Stimulated activated naive CD4-positive, alpha-beta T cell (primary cell): Measurements from ENCODE around the gene CLEC3A.
"Not testable (repeated sequence)": the region's sequence is repeated elsewhere in the genome, so short reads cannot be mapped to it uniquely, and the experiment has no call there.

Source experiments
- DNase-seq, 6 experiments: peaks; one replicate each; lab custom pipeline; 2025; lab: John Stamatoyannopoulos, UW

Gene CLEC3A, protein sequence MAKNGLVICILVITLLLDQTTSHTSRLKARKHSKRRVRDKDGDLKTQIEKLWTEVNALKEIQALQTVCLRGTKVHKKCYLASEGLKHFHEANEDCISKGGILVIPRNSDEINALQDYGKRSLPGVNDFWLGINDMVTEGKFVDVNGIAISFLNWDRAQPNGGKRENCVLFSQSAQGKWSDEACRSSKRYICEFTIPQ

DNA sequence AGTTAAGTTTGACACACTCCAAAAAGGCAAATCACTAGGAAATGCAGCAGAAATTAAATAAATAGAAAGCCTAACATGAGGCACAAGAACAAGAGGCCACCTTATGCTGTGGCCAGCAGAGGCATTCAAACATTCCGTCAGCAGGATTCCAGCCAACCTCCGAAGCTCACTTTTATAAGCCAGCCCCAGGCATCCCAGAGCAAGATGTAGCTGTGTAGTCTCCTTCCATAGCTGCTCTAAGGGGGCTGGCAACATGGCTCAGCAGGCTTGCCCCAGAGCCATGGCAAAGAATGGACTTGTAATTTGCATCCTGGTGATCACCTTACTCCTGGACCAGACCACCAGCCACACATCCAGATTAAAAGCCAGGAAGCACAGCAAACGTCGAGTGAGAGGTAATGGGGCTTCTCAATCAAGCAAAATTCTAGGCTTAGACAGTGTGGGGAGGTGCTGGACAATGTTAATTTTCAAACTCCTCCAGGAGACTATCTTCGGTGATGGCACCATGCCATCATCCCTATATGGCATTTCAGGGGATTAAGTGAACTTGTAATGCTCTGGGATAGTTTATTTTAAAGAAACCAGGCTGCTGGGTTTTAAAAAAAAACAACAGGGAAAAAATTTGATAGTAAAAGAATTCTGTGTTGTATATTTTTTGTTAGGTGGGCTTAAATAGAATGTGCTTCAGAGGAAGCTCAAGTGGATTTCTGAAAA lies at the start of gene CLEC3A:
CLEC3A (plus strand) TSS at position 202 of the 714 bp plus-strand sequence; CDS start at position 281, 79 bp downstream.
- no peak for DNase-seq

DNA sequence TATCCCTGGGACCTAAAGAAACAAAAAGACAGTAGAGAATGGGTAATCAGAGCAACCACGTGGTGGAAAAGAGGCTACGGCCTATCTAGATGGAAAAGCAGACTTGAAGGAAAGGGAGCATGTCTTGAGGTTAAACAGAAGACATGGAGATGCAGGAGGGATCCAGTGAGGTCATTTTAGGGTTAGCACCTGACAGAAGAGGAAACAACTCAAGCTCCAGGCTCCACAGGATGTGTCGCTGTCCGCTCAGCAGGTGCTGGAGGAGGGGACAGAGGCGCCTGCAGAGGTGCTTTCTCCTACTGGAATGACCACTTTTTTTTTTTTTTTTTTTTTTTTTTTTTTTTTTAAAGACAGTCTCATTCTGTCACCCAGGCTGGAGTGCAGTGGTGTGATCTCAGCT lies 47.5 kb upstream of the CLEC3A start:
- DNase-seq: no peak

DNA sequence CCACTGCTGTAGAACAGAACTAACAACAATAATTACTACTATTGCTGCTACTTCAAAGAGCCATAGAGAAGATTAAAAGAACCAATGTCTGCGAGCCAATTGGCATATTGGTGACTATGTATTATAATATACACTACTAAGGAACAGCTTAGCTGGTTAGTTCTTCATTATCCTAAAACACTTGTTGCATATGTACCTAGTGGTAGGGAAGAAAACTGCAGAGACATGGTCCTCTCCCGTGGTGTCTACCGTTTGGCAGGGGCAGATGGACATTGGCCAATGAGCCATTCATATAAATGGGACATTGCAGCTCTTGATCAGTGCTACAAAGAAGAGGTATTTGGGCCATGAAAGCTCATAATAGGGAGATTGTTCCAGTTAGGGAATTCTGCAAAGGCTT lies 46.4 kb upstream of the CLEC3A start:
- no peak for DNase-seq

DNA sequence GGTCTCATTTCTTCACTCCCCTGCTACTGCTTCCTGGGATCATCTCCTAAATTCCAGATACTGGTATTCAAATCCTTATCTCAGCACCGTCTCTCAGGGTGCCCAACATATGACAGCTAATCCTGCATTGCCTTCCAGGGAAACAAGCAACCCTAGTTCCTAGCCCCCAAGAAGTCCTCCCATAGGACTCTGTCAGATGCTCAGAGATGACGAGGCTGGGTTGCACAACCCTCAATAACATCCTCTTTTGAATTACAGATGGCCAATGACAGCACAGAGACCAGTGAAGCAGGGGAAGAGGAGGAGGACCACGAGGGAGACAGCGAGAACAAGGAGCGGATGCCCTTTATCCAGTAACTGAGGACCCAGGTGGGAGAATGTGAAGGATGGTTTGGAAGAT lies 45.0 kb upstream of the CLEC3A start:
- DNase-seq: no peak

DNA sequence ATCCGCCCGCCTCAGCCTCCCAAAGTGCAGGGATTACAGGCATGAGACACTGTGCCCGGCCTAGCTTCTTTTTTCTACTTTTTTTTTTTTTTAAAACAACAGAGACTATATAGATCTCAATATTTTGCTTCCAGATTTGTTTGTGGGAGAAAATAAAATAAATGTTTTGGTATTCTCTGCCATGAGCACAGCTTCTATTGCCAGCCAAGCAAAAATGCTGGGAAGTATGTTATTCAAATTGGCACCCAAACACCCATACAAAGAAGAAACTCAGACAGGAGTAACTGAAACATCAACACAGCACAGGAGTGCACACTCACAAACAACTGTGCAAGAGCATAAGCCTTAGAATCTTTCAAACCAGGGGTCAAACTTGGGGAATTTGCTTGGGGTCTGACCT lies 37.2 kb upstream of the CLEC3A start:
- no peak for DNase-seq

DNA sequence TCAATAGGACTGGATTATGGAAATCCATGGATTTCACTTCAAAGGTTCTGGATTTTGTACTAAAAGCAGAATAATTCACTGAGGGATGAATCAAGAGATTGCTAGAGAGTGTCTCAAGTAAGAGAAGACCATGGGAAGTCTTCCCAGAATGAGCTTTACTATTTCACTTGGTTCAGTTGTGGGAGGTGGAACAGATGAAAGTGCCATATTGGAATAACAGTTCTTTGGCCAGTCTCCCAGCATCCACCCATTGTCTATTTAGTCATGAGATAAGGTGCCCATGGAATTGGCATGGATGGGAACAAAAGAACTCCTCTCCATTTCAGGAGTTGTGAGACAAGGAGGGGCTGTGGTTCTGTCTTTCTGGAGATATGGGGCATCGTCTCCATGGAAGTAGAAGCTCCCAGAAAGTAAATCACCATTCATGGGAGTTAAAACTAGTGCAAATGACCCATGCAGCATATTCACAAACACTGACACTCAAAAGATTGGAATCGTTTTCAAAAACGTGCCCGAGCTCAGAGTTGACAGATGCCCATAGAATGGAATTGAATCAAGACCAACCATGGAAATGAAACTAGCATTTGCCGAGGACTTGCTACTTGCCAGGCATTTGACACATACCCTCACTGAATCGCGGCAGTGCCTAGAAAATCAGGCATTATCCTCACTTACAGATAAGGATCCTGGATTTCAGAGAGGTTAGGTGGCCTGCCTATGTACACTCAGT lies 36.2 kb upstream of the CLEC3A start:
- no peak for DNase-seq

DNA sequence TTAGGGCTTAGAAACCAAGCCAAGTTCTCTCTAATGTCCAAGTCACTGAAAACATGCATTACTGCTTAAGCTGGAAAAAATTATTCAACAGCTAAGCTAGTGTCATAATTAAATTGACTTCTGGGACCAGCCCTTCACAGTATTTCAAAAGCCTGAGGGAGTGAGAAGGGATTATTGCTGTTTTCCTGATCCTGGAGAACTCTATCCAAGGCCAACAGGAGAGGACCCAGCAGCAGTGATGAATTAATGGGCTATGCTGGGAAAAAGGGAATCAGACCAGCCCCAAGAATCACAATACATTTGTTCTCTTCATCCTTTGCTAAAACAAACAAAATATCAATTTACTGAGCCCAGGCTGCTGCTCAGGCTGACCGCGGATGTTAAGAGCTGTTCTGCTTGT lies 34.5 kb upstream of the CLEC3A start:
- DNase-seq: no peak

DNA sequence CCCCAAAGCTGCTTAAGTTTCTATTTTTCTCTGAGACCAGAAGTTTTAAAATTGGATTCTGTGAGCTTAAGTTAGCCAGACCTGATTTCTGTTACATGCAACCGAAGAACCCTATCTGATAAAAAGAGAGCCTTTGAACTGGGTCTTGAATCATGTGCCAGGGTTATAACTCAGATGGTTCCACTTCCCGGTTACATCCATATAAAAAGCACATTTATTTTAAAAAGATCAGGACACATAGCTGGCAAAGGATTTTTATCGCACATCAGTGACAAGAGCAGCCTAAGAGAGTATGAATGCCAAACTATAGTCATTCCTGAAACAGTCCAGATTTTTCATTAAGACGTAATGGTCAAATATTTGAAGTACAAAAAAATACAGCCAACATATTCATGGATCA lies 32.5 kb upstream of the CLEC3A start:
- no peak for DNase-seq

DNA sequence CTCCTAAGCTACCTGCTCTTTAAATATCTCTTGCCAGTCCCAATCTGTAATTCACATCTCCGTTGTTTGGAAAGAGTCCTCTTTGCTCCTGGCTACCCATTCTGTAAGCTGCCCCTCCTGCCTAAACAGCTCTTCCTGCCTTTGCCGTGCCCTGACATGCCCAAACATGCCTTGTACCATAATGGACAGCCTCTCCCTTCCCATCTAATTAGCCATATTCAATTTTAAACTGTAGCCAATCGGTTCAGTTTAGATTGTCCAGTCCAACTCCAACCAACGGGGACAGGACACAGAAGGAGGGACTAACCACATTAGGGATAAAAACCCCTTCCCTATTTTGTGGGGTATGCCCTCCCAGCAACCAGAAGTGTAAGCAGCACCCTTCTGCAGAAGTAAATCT lies 30.6 kb upstream of the CLEC3A start:
- no peak for DNase-seq

DNA sequence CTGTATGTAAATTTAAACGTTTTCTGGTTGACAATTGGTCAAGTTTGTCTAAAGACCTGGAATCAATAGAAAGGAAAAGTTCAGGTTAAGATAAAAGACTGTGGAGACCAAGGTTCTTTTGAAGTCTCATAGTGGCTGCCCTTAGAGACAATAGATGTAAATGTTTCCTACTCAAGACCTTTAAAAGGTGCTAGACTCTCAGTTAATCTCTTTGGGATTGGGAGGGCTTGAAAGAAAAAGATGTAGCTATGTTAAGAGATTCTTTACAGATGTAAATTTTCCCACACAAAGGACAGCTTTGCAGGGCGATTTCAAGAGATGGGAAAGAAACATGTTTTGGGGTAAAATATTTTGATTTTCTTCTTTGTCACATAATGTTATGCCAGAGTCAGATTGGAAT lies 30.0 kb upstream of the CLEC3A start:
- not testable (repeated sequence) for DNase-seq

DNA sequence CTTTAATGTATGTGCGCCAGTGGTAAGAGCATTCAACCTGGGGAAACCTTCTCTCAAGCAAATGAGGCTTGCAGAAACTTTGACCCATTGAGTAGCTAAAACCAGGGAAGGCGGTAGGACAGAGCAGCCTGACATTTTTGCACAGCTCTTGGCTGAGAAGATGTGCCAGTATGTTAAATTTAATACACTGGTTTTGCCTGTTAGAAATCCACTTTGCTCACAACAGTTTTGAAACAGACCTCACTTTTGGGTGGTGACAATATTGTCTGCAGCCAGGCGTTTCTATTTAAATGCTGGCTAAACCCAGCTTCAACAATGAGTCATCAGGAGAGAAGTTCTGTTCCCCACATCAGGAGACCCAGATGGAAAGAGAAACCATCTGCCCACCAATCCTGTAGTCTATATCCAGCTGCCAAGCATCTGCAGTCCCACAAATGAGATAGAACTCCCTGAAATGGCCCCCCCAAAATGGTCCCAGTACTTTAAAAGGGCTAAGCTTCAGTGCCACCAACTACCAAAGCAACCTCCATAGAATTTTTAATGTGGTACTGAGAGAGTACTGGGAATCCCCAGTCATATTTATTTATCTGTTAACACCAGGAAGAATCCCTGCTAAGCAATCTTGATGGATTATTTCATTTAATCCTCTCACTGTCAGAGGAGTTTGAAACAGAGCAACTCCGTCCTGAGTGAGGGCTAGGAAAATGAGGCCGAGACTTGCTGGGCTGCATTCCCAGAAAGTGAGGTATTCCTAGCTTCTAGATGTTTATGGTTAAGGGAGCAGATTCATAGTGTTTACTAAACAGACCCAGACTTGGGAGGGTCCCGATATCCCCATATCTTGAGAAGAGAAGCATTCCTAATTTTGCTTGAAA lies 29.0 kb upstream of the CLEC3A start:
- DNase-seq: no peak

DNA sequence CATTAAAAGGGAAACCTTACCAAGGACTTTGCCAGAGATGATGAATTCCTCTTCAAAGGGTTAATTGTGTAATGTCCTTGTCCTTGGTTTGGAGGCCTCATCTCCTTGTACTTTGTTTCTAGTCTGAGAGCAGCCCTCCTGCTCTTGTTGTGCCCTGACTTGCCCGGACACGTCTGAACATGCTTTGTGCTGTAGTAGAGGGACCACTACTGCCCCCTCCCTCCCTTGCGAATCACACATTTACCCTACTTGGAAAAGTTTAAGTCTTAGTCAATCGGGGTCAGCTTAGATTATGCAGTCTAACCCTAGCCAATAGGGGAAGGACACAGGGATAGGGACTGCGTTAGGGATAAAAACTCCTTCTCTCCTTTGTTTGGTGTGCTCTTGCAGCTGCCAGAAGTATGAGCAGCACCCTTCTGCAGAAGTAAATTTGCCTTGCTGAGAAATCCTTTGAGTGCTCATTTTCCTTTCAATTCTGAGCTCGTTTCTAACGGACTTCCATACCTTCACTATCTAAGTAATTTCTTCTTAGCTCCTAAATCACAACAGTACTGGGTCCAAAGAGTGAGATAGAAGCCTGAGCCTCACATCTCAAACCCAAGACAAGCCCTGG lies 26.4 kb upstream of the CLEC3A start:
- DNase-seq: no peak

DNA sequence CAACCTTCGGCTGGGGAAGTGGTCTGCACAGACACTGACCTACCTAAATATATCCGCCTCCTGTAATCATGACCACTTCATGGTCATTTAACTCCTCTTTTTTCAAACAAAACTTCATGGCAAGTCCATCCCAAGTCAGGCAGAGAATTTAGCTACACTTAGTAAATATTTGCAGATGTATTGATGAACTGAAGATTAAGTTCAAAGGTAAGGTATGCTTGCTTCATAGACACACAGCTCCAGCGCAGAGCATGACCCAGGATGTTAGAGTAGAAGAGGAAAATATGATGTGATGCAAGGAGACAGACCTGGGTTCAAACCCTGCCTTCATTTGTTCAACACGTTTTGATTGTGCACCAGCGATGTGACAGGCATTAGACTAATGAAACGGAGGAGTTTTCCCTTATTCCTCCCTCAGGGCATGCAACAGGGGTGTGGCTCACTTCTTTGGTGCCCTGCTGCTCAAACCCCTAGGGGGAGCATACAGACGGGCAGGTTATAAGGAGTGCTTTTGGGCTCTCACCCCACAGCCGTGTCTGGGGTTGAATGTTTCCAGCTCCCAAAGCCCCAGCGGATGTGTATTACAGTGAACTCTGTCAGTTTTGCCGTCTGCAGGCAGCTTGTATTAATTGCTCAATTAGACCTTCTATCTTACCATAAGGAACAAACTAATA lies 23.9 kb upstream of the CLEC3A start:
- DNase-seq: no peak

DNA sequence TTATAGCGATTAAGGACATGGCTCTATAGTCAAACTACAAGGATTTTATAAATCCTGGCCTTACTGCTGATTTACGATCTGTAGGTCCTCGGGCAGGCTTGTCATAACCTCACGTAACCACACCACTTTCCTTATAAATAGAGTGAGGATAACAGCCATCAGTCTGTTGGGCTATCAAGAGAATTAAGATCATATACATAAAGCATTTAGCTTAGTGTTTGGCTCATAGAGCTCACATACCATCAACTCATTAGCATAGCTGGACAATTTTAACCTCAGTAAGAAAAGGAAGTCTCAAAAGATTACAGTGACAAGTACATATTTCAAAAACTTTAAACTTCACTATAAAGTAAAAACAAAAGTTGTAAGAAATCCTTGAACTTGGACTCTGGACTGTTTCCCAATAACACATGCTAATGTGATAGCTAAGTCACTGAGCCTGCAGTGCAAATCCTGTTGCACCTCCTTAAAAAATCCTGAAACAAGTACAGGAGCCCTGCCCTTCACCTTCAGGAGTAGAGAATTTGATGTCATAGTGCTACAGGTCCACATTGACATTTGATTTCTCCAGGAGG lies 20.8 kb upstream of the CLEC3A start:
- DNase-seq: no peak

DNA sequence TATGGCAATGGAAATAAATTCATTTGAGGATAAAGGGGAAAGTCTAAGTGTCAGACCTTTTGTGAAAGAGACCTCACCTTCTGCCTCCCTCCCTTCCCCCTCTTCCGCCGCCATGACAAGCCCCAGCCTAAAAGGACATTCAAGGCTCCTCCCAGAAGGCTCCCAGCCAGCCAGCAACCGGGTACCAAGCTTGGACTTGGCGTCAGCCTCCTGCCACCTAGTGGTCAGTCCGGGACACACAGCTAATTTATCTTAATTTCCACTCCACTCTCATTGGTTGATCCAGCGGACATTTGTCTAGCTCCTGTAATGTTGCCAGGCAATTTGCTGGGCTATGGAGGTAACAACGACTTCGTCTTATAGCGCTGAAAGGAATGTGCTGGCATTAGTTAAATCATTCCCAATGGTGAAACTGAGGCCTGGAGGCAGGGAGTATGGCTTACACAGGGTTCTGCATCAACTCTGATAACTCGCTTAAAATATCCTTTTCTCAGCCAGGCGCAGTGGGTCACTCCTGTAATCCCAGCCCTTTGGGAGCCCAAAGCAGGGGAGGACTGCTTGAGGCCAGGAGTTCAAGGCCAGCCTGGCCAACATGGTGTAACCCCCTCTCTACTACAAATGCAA lies 19.3 kb upstream of the CLEC3A start:
- DNase-seq: peak; percentile 12 to 46 (median 31)

DNA sequence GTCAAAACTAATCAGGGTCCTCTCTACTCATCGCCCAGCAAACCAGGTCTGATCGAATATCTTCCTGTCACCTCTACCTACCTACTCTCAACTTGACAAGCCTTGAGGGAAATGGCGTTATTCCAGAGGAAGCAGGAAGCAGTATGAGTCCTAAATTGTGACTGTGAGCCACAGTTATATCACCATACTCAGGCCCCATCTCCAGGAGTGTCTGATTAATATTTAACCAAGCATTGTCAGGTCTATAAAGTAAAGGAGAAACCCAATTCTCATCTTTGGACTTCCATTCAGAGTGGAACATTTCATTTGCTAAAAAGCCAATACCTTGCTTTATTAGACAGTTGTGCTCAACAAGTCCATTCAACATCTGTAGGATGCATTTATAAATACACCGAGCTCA lies 17.8 kb upstream of the CLEC3A start:
- no peak for DNase-seq

DNA sequence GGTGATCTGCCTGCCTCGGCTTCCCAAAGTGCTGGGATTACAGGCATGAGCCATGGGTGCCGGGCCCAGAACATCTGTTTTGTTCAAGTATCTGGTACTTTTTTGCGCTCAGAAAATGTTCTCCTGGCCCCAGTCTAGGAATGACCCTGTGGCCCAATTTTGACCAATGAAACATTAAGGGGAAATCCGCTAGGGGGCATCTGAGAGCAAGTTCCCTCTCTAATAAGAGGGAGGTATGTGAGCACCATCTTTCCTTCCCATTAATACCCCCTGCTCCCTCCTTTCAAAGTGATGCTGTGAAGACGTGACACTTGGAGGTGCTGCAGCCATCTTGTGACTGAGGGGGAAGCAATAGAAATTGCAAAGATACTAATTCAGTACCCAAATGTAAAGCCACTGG lies 16.5 kb upstream of the CLEC3A start:
- no peak for DNase-seq

DNA sequence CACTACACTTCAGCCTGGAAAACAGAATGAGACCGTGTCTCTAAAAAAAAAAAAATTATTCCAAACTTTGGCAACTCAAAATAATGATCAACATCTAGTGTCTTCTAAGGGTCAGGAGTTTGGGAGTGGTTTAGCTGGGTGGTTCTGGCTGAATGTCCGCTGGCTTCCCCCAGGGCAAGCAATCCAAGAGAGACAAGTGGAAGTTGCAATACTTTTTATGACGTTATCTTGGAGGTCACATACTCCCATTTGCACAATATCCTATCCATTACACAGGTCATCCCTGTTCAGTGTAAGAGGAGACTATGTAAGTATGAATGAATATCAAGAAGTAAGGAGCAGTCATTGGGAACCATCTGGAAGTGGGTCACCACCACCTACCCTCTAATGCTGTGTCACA lies 15.2 kb upstream of the CLEC3A start:
- no peak for DNase-seq

DNA sequence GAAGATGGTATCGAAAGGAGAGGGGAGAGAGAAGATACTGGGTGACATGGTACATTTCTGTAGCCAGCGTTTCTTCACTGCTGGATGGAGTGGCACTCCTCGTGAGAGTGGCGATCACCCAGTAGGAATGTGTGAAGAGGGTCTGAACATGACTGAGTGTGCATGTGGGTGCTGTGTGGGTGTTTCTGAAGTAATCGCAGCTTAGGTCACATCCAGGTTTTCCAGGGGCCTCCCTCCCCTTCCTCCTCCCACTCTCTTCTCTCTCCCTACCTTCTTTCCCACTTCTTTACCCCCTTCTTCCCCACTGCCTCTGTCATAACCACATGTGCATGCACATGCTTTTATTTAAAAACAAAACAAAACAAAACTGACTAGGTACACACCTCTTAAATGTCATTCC lies 1.8 kb downstream of the CLEC3A start:
- DNase-seq: no peak

DNA sequence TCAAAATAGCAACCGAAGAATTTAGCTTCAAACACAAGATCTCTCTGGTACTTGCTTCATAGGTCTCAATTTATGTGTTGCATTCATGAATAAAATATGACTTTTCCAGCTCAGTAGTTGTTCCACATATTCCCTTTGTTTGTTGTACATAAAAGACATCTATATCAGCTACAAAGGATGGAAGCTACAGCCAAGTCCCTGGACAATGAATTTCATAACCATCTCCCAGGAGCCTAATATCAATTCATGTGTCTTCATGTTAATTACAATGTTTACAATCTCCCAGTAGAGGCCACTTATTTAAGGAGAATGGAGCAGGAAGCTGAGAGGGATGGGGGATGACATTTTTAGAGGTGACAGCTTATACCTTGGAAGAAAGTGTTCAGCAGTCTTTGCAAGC lies 3.3 kb downstream of the CLEC3A start:
- DNase-seq: no peak

DNA sequence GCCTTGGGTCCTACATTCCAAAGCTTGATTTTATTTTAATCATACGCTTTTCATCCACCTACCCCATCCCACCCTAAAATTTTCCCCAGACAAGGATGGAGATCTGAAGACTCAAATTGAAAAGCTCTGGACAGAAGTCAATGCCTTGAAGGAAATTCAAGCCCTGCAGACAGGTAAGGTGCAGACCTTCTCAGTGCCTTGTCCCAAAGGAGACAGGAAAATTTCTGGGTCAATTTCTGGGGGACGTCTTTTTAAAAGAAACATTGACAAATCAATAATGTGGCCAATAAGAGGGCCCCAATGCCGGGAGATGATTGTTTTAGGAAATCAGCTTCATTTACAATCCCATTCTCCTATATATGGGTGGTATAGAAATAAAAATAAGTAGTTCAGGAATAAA lies 5.7 kb downstream of the CLEC3A start:
- no peak for DNase-seq
